Peyer's patch (tissue), 4 donors: ENCODE data around the gene SHD. TPM values are rescaled to one million over a fixed set of nuclear protein-coding genes. Genes with fewer than 3 reads are reported as not detected.
"Not testable (repeated sequence)": the region's sequence is repeated elsewhere in the genome, so short reads cannot be mapped to it uniquely, and the experiment has no call there.

Experiments used
- DNase-seq, 3 donors: peaks; one replicate each; pipeline ENCODE4 v3.0.0-alpha.2; 2017 to 2019
- H3K27ac ChIP-seq, 4 donors: fragments of 200-600 bp; sonication (generic); one replicate each; pipeline ENCODE4 v1.5.1; 2016 to 2019
- H3K27me3 ChIP-seq, 2 donors: fragments of 200-600 bp; sonication (generic); one replicate each; pipeline ENCODE4 v1.5.1; 2019
- H3K36me3 ChIP-seq, 3 donors: fragments of 200-600 bp; sonication (generic); one replicate each; pipeline ENCODE4 v1.5.1; 2016 to 2019
- H3K4me1 ChIP-seq, 4 donors: fragments of 200-600 bp; sonication (generic); one replicate each; pipeline ENCODE4 v1.5.1; 2016 to 2019
- H3K4me3 ChIP-seq, 4 donors: fragments of 200-600 bp; sonication (generic); 1 replicate in 3 of 4; 2 replicates in 1 of 4; pipeline ENCODE4 v1.5.1; 2016 to 2019; ENCODE audit warnings: mild to moderate bottlenecking in 1 of 4
- H3K9me3 ChIP-seq, 4 donors: fragments of 200-600 bp; sonication (generic); one replicate each; pipeline ENCODE4 v1.5.1; 2016 to 2019; ENCODE audit warnings: mild to moderate bottlenecking in 1 of 4
- CTCF ChIP-seq, 6 experiments: fragments of 450-650 bp in 4 of 6; fragments of 200-600 bp in 2 of 6; sonication (generic) in 1 of 6; IDR thresholded peaks; one replicate each; pipeline ENCODE4 v1.5.1; 2017 to 2019; ENCODE audit warnings: antibody characterized with exemption in 6 of 6, mild to moderate bottlenecking in 3 of 6, moderate library complexity in 1 of 6
- POLR2A ChIP-seq, 2 donors: fragments of 450-650 bp; IDR thresholded peaks; one replicate each; pipeline ENCODE4 v1.5.1; 2017; ENCODE audit warnings: antibody characterized with exemption in 2 of 2, mild to moderate bottlenecking in 2 of 2, moderate library complexity in 2 of 2
- total RNA-seq, 4 donors: library from RNA; depleted of rRNA; stranded (reverse); fragments of >200 nt; gene quantifications; one replicate each; pipeline ENCODE4 v1.1.0, GENCODE V29; 2016

The SHD gene, protein sequence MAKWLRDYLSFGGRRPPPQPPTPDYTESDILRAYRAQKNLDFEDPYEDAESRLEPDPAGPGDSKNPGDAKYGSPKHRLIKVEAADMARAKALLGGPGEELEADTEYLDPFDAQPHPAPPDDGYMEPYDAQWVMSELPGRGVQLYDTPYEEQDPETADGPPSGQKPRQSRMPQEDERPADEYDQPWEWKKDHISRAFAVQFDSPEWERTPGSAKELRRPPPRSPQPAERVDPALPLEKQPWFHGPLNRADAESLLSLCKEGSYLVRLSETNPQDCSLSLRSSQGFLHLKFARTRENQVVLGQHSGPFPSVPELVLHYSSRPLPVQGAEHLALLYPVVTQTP
- total RNA-seq: 10 to 100 TPM in 3 of 4 donors, not detected in 1; 21.3 to 27.7 (median 21.9) TPM

- Histone ChIP-seq H3K36me3 (no peaks in the 10 kb centered on the region), H3K4me3 (peak within 1 kb of the TSS in 3 of 4 donors; percentile 18 to 43 (median 38)), H3K9me3 (no peaks in the 10 kb centered on the region), H3K4me1 (peaks cover 0 to 16% (median 12%) of the 10 kb centered on the region in 4 donors), H3K27me3 (peaks cover 0 to 22% of the 10 kb centered on the region in 2 donors), H3K27ac (no peak within 1 kb of the TSS)
- no peak for TF ChIP-seq POLR2A (IDR thresholded peaks at IDR 0.05)
- no peak for TF ChIP-seq CTCF (IDR thresholded peaks at IDR 0.05)
- DNase-seq: no peak
Measured at GRCh38 chr19:4278419-4279266, at the start of gene SHD. Gene SHD (plus strand): TSS chr19:4279266. CDS start chr19:4280064, 798 bp downstream.

DNA sequence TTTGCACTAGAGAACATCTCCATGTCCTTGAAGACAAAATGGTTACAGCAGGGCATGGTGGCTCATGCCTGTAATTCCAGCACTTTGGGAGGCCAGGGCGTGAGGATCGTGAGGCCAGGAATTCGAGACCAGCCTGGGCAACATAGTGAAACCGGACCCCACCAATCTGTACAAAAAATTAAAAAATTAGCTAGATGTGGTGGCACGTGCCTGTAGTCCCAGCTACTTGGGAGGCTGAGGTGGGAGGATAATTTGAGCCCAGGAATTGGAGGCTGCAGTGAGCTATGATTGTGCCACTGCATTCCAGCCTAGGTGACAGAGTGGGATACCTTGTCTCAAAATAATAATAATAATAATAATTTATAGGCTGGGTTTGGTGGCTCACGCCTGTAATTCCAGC, 48.8 kb upstream of the SHD start:
- not testable (repeated sequence) for H3K4me1 ChIP-seq, H3K27me3 ChIP-seq, H3K4me3 ChIP-seq, H3K9me3 ChIP-seq, H3K36me3 ChIP-seq, DNase-seq, H3K27ac ChIP-seq

- H3K4me1 ChIP-seq, H3K27me3 ChIP-seq, H3K27ac ChIP-seq, H3K4me3 ChIP-seq, H3K36me3 ChIP-seq, H3K9me3 ChIP-seq, DNase-seq: not testable (repeated sequence)
Measured at GRCh38 chr19:4231521-4231920, 47.5 kb upstream of the SHD start.

DNA sequence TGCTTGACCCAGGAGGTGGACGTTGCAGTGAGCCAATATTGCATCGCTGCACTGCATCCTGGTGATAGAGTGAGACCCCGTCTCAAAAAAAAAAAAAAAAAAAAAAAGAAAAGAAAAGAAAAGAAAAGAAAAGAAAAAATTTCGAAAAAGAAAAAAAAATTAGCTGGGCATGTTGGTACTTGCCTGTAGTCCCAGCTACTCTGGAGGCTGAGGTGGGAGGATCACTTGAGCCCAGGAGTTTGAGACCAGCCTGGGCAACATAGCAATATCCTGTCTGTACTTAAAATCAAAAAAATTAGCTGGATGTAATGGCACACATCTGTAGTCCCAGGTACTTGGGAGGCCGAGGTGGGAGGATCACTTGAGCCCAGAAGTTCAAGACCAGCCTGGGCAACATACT, 46.9 kb upstream of the SHD start:
- not testable (repeated sequence) for H3K4me3 ChIP-seq, H3K27me3 ChIP-seq, H3K36me3 ChIP-seq, H3K4me1 ChIP-seq, H3K27ac ChIP-seq, H3K9me3 ChIP-seq, DNase-seq

DNA sequence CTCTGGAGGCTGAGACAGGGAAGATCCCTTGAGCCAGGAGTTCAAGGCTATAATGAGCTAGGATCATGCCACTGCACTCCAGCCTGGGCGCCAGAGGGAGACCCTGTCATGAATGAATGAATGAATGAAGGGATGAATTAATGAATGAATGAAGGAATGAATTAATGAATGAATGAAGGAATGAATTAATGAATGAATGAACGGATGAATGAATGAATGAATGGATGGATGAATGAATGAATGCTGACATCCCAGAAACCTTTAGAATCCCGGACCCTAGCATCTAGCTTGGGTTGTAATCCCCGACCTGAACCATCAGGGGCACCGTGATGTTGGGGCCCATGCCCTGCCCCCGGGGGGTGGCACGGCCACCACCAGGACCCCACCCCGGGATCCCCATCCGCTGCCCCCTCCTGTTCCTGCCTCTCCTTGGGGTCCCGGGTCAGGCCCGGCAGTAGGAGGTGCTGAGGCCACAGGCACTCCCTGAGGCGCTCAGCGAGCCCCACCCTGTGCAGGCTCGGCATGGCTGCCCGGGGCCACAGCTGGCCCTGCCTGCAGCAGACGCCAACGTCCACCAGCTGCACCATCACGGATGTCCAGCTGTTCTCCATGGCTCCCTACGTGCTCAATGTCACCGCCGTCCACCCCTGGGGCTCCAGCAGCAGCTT, 46.3 kb upstream of the SHD start:
- no peaks in the 10 kb centered on the region for H3K9me3 ChIP-seq
- TF ChIP-seq CTCF (IDR thresholded peaks at IDR 0.05) (no peak), POLR2A (IDR thresholded peaks at IDR 0.05) (no peak)
- H3K27ac ChIP-seq: no peak overlapping the region
- H3K4me3 ChIP-seq: no peak overlapping the region
- no peaks in the 10 kb centered on the region for H3K36me3 ChIP-seq
- no peak for DNase-seq
- H3K4me1 ChIP-seq: peaks cover 0 to 8% (median 0%) of the 10 kb centered on the region in 4 donors
- no peaks in the 10 kb centered on the region for H3K27me3 ChIP-seq

DNA sequence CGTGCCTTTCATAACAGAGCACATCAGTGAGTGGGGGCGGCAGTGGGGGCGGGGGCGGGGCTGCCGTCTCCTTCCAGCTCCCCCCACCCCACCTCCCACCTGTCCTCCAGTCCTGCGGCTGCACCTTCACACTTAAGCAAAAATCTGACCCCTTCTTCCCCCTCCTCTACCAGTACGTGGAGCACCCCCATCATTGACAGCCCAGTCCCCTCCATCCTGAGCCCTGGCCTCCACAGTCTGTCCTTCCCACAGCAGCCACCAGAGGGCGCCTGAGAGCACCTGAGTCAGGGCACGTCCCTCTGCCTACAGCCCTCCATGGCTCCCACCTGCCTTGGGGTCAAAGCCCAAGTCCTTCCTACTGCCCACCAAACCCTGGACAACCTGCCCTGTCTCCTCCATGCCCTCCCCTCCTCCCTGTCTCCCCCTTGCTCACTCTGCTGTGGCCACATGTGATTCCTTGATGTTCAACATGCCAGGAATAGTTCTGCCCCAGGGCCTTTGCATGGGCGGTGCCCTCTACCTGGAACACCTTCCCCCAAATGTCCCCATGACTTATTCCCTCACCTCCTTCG, 45.7 kb upstream of the SHD start:
- Histone ChIP-seq H3K27me3 (no peaks in the 10 kb centered on the region), H3K36me3 (no peaks in the 10 kb centered on the region), H3K27ac (no peak overlapping the region), H3K4me3 (no peak overlapping the region), H3K4me1 (peaks cover 0 to 8% (median 0%) of the 10 kb centered on the region in 4 donors), H3K9me3 (no peaks in the 10 kb centered on the region)
- DNase-seq: peak; percentile 45 to 68 (median 66)
- TF ChIP-seq CTCF (IDR thresholded peaks at IDR 0.05) (peak in 5 of 6 experiments; percentile 31 to 58 (median 49)), POLR2A (IDR thresholded peaks at IDR 0.05) (no peak)
